BE2C (cell line): Measurements from ENCODE around the gene PIGR.

ENCODE experiments used
- DNase-seq: peaks from one replicate; pipeline ENCODE4 v3.0.0-alpha.2; 2020
- H3K27me3 ChIP-seq: fragments of 250-450 bp; sonication (Bioruptor Pico); 2 replicates; pipeline ENCODE4 v1.5.1; 2020; ENCODE audit warnings: mild to moderate bottlenecking
- H3K36me3 ChIP-seq: fragments of 250-450 bp; sonication (Bioruptor Pico); 2 replicates; pipeline ENCODE4 v1.5.1; 2020; ENCODE audit warnings: mild to moderate bottlenecking
- H3K4me1 ChIP-seq: fragments of 250-450 bp; sonication (Bioruptor Pico); 2 replicates; pipeline ENCODE4 v1.5.1; 2020
- H3K4me3 ChIP-seq: 2 replicates; pipeline ENCODE4 v1.5.1; 2011; ENCODE audit warnings: low read depth, low read length
- H3K9me3 ChIP-seq: fragments of 250-450 bp; sonication (Bioruptor Pico); 2 replicates; pipeline ENCODE4 v1.5.1; 2020
- TF ChIP-seq, protein P1 (sequence below): IDR thresholded peaks from 2 replicates; pipeline ENCODE4 v1.5.1; 2012; ENCODE audit warnings: mild to moderate bottlenecking, low read depth, low read length

PIGR gene

DNA sequence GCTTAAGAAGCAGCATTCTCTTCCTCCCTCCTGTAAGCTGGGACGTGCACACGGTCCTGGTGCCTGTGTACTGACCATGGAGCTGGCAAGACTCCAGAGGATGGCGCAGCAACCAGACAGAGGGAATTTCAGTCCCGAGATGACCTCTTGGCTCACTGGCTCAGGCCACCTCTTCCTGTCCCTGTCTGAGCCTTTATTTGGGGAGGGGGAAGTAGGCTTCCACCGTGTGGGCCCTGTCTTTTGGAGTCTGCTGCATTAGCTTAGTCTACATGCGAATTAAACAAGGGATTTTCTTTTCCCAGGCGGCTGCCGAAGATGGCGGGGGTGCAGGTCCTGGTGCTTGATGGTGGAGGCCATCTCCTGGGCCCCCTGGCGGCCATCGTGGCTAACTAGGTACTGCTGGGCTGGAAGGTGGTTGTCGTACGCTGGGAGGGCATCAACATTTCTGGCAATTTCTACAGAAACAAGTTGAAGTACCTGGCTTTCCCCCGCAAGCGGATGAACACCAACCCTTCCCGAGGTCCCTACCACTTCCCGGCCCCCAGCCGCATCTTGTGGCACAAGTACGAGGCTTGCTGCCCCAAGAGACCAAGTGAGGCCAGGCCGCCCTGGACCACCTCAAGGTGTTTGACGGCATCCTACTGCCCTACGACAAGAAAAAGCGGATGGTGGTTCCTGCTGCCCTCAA lies 38.8 kb downstream of the PIGR start:
- peak; percentile 77 for DNase-seq
- TF ChIP-seq, protein P1, sequence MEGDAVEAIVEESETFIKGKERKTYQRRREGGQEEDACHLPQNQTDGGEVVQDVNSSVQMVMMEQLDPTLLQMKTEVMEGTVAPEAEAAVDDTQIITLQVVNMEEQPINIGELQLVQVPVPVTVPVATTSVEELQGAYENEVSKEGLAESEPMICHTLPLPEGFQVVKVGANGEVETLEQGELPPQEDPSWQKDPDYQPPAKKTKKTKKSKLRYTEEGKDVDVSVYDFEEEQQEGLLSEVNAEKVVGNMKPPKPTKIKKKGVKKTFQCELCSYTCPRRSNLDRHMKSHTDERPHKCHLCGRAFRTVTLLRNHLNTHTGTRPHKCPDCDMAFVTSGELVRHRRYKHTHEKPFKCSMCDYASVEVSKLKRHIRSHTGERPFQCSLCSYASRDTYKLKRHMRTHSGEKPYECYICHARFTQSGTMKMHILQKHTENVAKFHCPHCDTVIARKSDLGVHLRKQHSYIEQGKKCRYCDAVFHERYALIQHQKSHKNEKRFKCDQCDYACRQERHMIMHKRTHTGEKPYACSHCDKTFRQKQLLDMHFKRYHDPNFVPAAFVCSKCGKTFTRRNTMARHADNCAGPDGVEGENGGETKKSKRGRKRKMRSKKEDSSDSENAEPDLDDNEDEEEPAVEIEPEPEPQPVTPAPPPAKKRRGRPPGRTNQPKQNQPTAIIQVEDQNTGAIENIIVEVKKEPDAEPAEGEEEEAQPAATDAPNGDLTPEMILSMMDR, result peak; percentile 61
- Histone ChIP-seq H3K36me3 (no peaks in the 10 kb centered on the region), H3K4me1 (peaks cover 3% of the 10 kb centered on the region), H3K27me3 (peaks cover 7% of the 10 kb centered on the region), H3K4me3 (peak overlapping the region; percentile 22; the same call in 1 of the 2 replicates), H3K9me3 (no peaks in the 10 kb centered on the region)

DNA sequence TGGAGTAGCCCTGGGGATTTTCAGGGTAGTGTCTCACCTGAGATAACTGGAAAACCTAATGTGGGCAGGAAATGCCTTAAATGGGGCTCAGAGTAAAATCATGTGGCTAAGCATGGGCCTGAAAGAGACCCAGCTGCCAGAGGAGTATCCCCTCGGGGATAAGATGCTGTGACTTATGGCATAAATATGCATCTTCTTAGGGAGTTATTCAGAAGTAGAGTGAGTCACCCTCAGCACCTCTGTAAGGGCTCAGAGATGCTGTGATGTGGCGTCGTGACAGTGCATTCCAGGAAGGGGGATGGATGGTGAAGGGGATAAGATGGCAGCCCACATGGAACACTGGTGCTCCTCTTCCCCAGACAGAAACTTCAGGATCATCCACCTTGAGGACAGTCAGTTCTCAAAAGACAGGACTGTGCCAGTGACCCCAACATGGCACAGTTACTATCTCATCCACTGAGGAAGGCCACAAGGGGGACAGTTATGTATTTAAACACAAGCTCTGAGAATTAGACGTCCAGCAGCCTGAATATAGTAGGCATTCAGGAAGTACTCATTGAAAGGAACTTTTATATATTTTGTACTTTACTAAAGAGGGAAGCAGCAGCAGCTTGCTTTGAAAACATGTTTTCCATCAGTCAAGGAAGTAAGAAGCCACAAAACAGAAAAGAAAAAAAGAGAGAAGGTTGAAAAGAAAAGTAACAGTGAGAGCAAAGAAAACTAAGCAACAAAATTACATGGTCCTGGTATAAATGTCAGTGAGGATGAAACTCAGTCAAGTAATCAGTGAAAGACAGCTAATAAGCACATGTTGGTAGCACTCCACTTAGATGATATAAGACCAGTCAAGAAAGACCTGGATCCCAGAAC lies 40.7 kb downstream of the PIGR start:
- Histone ChIP-seq H3K9me3 (peaks cover 3% of the 10 kb centered on the region; the same call in 1 of the 2 replicates), H3K27me3 (peaks cover 7% of the 10 kb centered on the region), H3K4me1 (peaks cover 3% of the 10 kb centered on the region), H3K4me3 (no peak overlapping the region), H3K36me3 (no peaks in the 10 kb centered on the region)
- TF ChIP-seq, protein P1, result no peak
- DNase-seq, result no peak

DNA sequence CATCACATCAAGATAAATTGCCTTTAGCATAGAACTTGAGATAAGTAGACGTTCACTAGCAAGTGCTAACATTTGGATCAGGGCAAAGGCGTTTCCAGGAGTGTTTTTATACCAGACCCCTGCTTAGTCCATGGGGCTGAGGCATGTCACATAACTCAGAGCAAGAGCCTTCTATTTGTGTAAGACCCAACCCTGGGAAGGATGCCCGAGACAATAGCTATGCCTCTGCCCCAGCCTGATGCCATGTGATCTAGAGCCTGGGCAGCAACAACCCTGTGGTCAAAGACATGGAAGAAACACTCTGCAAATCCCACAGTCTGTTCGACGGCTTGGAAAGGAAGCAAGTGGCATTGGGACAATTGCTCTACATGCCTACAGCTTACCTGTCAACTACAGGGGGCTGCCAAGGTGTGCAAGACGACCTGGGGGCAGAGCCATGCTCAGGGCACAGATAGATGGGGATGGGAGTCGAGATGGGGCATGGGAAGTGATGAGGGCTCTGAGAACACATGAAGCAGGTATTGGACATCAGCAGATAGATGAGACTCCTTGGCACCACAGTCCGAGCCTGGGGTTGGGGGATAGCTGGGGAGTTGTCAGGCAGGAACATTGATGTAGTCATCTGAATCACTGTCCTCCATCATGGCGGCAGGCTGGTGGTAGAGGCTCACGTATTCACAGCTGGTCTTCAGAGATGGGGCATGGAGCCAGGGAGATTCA lies 41.7 kb downstream of the PIGR start:
- Histone ChIP-seq H3K4me1 (peaks cover 3% of the 10 kb centered on the region), H3K36me3 (no peaks in the 10 kb centered on the region), H3K9me3 (peaks cover 3% of the 10 kb centered on the region; the same call in 1 of the 2 replicates), H3K27me3 (peaks cover 7% of the 10 kb centered on the region), H3K4me3 (no peak overlapping the region)
- DNase-seq, result no peak
- TF ChIP-seq, protein P1, result no peak

DNA sequence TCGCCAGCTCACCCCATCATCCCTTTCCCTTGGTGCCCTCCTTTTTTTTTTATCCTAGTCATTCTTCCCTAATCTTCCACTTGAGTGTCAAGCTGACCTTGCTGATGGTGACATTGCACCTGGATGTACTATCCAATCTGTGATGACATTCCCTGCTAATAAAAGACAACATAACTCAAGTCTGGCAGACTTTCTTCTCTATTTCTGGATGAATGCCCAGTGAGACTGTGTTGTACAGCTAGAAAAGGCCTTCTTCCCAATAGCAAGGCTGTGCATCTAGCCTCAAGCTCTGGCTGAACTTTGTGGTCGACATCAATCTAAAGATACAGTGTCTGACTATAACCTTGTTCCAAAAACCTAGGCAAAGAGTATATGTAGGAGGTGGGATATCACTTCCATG lies 42.6 kb downstream of the PIGR start:
- no peak for DNase-seq
- TF ChIP-seq, protein P1, result no peak
- Histone ChIP-seq H3K4me3 (no peak overlapping the region), H3K9me3 (peaks cover 3% of the 10 kb centered on the region; the same call in 1 of the 2 replicates), H3K4me1 (peaks cover 3% of the 10 kb centered on the region), H3K36me3 (no peaks in the 10 kb centered on the region), H3K27me3 (no peaks in the 10 kb centered on the region; the same call in 1 of the 2 replicates)

DNA sequence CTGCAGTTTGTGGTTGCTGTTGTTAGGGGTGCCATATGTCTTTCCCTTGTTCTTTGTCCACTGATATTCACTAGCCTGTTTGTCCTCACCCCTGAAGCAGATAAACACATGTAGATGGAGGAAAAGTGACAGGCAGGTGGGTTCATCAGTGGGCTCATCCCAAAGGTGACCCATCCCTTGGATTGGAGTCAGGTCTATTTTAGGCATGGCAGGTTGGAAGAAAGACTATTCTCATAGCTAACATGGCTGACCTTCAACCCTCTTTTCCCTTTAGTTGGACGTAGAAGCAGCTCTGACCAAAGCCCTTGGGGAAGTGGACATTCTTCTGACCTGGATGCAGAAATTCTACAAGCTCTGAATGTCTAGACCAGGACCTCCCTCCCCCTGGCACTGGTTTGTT lies 43.6 kb downstream of the PIGR start:
- Histone ChIP-seq H3K4me3 (no peak overlapping the region), H3K36me3 (no peaks in the 10 kb centered on the region), H3K27me3 (no peaks in the 10 kb centered on the region), H3K9me3 (peaks cover 3% of the 10 kb centered on the region; the same call in 1 of the 2 replicates), H3K4me1 (peaks cover 3% of the 10 kb centered on the region)
- TF ChIP-seq, protein P1, result no peak
- no peak for DNase-seq
